Transverse colon (tissue), 4 donors: ENCODE data around the gene CCN5. TPM values are rescaled to one million over a fixed set of nuclear protein-coding genes. Genes with fewer than 3 reads are reported as not detected.

Source experiments
- DNase-seq: peaks from one replicate; pipeline ENCODE4 v3.0.0-alpha.2; 2019
- H3K27ac ChIP-seq, 4 donors: fragments of 200-600 bp; sonication (generic); 2 replicates each; pipeline ENCODE4 v1.5.1; 2016 to 2018; ENCODE audit warnings: inconsistent platforms in 4 of 4
- H3K27me3 ChIP-seq: fragments of 200-600 bp; sonication (generic); 2 replicates; pipeline ENCODE4 v1.5.1; 2017; ENCODE audit warnings: inconsistent platforms
- H3K36me3 ChIP-seq, 4 donors: fragments of 200-600 bp; sonication (generic); 2 replicates each; pipeline ENCODE4 v1.5.1; 2017 to 2019; ENCODE audit warnings: inconsistent platforms in 4 of 4
- H3K4me1 ChIP-seq, 4 donors: fragments of 200-600 bp; sonication (generic); 2 replicates each; pipeline ENCODE4 v1.5.1; 2017 to 2020; ENCODE audit warnings: inconsistent platforms in 4 of 4
- H3K4me3 ChIP-seq, 4 donors: fragments of 200-600 bp; sonication (generic); 1 replicate in 1 of 4; 2 replicates in 3 of 4; pipeline versions ENCODE4 v1.5.1 to v1.6.1; 2017 to 2019; ENCODE audit warnings: inconsistent platforms in 4 of 4
- H3K9me3 ChIP-seq, 2 donors: fragments of 200-600 bp; sonication (generic); 2 replicates each; pipeline ENCODE4 v1.5.1; 2017 to 2019; ENCODE audit warnings: inconsistent platforms in 2 of 2
- EP300 ChIP-seq: sonication (generic); formaldehyde crosslinking; IDR thresholded peaks from one replicate; pipeline ENCODE4 v1.6.1; 2017; ENCODE audit warnings: antibody characterized with exemption, low read depth
- POLR2A ChIP-seq: fragments of 450-650 bp; IDR thresholded peaks from one replicate; pipeline ENCODE4 v1.6.1; 2016; ENCODE audit warnings: antibody characterized with exemption, mild to moderate bottlenecking, moderate library complexity
- POLR2AphosphoS5 ChIP-seq, 3 donors: sonication (generic); formaldehyde crosslinking; IDR thresholded peaks; one replicate each; pipeline ENCODE4 v1.6.1; 2016; ENCODE audit warnings: antibody characterized with exemption in 3 of 3
- WGBS, 2 donors: methylation state at CpG; one replicate each; pipeline ENCODE4 v1.1.5; 2018; ENCODE audit warnings: low coverage in 1 of 2; 5-methylcytosine and 5-hydroxymethylcytosine counted together
- in situ Hi-C, 4 donors: fragments of 200-750 bp; cut with MboI; loops; one replicate each; pipeline versions ENCODE4 v1.15.0 to v1.15.1; 2017; ENCODE audit warnings: low sequenced_read_pairs in 3 of 4, low pct_ligation_motif_present in 1 of 4, low pct_unique_long_range_greater_than_20kb in 1 of 4
- intact Hi-C: fragments of 100-400 bp; cut with DNase I; formaldehyde crosslinking; loops from one replicate; pipeline ENCODE4 v1.15.1; 2023; ENCODE audit warnings: low total_unique reads
- total RNA-seq, 4 donors: library from RNA; depleted of rRNA; stranded (reverse); fragments of >200 nt; gene quantifications; one replicate each; pipeline ENCODE4 v1.1.0, GENCODE V29; 2016
- TF ChIP-seq, protein P1 (sequence below), 5 experiments: fragments of 200-600 bp in 3 of 5; fragments of 450-650 bp in 2 of 5; sonication (generic) in 3 of 5; IDR thresholded peaks; 1 replicate in 2 of 5; 2 replicates in 3 of 5; pipeline ENCODE4 v1.5.1; 2016 to 2017; ENCODE audit warnings: antibody characterized with exemption in 5 of 5, inconsistent platforms in 3 of 5, mild to moderate bottlenecking in 2 of 5, moderate library complexity in 1 of 5

The CCN5 gene
- total RNA-seq, 4 donors from 2014 or later, result 9.5 to 20.6 (median 15.9) TPM

DNA sequence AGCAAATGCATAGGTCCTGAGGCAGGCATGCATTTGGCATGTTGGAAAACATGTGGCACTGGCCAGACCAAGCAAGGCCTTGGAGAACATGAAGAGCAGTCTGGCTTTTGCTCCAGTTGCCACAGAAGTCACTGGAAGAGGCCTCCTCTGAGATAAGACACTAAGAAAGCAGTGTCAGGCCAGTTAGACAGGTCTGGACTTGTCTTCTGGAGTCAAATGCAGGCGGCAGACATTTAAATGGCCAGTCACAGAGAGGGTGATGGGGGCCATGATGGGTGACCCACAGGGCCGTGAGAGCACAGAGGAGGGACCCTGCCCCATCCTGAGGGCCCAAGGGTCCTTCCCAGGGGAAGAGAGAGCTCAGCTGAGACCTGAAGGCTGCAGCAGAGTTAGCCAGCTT, 36.9 kb upstream of the CCN5 start:
- WGBS, 2 donors, result 39% methylated on average over 2 of the region's 2 CpGs; no CpG with 5 or more reads in 1 of the 2 donors
- Histone ChIP-seq H3K36me3 (no peaks in the 10 kb centered on the region), H3K27me3 (no peaks in the 10 kb centered on the region), H3K27ac (no peak overlapping the region), H3K4me3 (no peak overlapping the region), H3K9me3 (no peaks in the 10 kb centered on the region), H3K4me1 (no peaks in the 10 kb centered on the region)
- in situ Hi-C loops (loop anchor here in 1 of 4 donors (25.0 kb wide), 1 partner anchor 184 kb away; no protein-coding TSS in a partner anchor), intact Hi-C loops (no loop called here)
- TF ChIP-seq POLR2A (no peak), POLR2AphosphoS5 (IDR thresholded peaks at IDR 0.05) (no peak), EP300 (no peak)
- TF ChIP-seq, protein P1, sequence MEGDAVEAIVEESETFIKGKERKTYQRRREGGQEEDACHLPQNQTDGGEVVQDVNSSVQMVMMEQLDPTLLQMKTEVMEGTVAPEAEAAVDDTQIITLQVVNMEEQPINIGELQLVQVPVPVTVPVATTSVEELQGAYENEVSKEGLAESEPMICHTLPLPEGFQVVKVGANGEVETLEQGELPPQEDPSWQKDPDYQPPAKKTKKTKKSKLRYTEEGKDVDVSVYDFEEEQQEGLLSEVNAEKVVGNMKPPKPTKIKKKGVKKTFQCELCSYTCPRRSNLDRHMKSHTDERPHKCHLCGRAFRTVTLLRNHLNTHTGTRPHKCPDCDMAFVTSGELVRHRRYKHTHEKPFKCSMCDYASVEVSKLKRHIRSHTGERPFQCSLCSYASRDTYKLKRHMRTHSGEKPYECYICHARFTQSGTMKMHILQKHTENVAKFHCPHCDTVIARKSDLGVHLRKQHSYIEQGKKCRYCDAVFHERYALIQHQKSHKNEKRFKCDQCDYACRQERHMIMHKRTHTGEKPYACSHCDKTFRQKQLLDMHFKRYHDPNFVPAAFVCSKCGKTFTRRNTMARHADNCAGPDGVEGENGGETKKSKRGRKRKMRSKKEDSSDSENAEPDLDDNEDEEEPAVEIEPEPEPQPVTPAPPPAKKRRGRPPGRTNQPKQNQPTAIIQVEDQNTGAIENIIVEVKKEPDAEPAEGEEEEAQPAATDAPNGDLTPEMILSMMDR (IDR thresholded peaks at IDR 0.05), result no peak
- DNase-seq, result no peak

DNA sequence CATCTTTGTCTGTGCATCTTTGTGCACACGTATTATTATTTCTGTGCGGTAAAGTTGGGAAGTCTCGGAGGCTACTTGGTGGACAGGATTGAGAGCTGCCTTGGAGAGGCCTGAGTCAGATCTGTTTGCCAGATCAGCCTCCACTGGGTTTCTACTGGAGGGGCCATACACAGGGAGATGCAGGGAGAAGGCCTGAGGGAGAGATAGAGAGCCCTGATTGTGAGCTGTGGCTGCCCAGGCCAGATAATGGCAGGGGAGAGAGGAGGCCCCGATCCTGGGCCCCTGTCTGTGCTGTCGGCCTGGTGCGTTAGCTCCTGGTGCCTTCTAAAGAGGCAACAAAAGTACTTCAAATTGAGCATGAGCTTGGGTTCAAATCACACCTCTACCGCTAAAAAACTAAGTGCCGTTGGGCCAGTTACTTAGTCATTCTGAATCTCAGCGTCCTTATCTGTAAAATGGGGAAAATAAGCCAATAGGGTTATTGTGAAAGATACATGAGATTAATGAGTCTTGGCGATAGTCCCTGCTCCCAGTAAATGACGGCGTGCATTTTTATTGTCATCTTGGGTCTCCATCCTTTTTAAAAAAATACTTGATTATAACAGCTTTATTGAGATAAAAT, 36.1 kb upstream of the CCN5 start:
- H3K36me3 ChIP-seq, result no peaks in the 10 kb centered on the region
- no peak overlapping the region for H3K27ac ChIP-seq
- WGBS, 2 donors, result 82% methylated on average over 11 of the region's 12 CpGs; no CpG with 5 or more reads in 1 of the 2 donors
- H3K4me1 ChIP-seq, result no peaks in the 10 kb centered on the region
- H3K9me3 ChIP-seq, result no peaks in the 10 kb centered on the region
- H3K4me3 ChIP-seq, result no peak overlapping the region
- no peak for TF ChIP-seq POLR2AphosphoS5 (IDR thresholded peaks at IDR 0.05)
- no peak for TF ChIP-seq EP300
- TF ChIP-seq POLR2A, result no peak
- TF ChIP-seq, protein P1 (IDR thresholded peaks at IDR 0.05), result no peak
- DNase-seq, result no peak
- intact Hi-C loops (no loop called here), in situ Hi-C loops (loop anchor here in 1 of 4 donors (25.0 kb wide), 1 partner anchor 183 kb away; no protein-coding TSS in a partner anchor)
- no peaks in the 10 kb centered on the region for H3K27me3 ChIP-seq

DNA sequence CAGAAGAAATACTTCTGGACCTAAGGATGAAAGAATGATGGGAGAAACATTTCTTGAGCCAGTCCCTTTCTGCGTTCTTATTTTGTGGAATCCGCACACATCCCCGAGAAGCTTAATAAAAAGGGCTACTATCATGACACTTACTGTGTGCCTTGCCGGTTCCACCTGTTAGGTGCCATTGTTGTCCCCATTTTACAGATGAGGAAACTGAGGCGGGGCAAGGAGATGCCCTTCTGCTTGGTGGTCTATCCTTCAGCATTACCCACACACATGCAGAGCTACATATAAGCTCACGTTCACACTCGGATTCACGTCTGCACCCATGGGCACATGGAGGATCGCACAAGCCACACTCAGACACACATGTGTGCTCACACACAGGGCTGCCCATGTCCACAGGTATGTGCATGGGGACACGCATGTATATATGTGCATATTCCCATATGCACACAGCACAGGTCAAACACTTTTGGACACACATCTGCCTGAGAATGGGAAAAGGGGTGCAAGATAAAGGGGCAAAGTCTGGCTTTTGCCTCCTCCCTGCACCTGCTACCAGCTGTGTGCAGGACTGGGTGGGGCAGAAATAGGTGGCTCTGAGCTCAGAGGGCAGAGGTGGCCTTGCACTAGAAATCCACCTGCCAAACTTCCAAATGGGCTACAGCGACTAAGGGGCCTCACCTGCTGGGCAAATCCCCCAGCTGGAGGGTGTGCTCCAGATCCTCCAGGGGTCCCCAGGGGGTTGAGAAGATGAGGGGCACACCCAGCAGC, 33.2 kb upstream of the CCN5 start:
- WGBS, 2 donors, result 83 to 87% methylated on average over 1 to 11 of the region's 11 CpGs

More for the DNA sequence above, 33.2 kb upstream of the CCN5 start:
- no peak overlapping the region for H3K4me3 ChIP-seq
- DNase-seq, result no peak
- no peak overlapping the region for H3K27ac ChIP-seq
- intact Hi-C loops, result loop anchor here (2.0 kb wide), 1 partner anchor 51 kb away; no protein-coding TSS in a partner anchor
- in situ Hi-C loops, result loop anchor here in 3 of 4 donors (5.0 to 25.0 kb wide), 4 partner anchors 55 to 185 kb away; no protein-coding TSS in a partner anchor
- no peaks in the 10 kb centered on the region for H3K36me3 ChIP-seq
- H3K27me3 ChIP-seq, result no peaks in the 10 kb centered on the region
- TF ChIP-seq POLR2A, result no peak
- TF ChIP-seq, protein P1 (IDR thresholded peaks at IDR 0.05), result no peak
- H3K4me1 ChIP-seq, result peaks cover 0 to 9% (median 0%) of the 10 kb centered on the region in 4 donors
- H3K9me3 ChIP-seq, result no peaks in the 10 kb centered on the region
